Measurements from ENCODE around the gene SSBP2. TPM values are rescaled to one million over a fixed set of nuclear protein-coding genes. Genes with fewer than 3 reads are reported as not detected.
"Not testable (repeated sequence)": the region's sequence is repeated elsewhere in the genome, so short reads cannot be mapped to it uniquely, and the experiment has no call there.

The SSBP2 gene
- total RNA-seq, 1 donor from 2014 or later, result 7.9 TPM

DNA sequence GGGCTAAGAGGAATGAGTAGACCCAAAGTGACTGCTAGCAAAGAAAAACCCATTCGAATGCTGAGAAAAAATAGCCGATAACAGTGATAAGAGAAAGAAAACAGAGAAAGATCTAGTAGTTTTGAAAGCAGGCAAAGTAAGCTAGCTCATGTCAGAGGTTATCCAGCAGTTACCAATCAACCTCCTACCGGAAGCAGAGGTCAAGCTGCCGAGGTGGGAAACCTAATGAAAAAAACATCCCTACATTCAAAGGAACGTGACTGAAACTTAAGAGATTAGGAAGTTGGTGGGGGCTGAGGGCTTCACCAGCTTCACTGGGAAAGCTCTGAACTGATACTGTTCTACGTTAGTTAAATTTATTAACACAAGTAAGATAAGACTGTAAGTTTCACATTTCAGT, 32.6 kb downstream of the SSBP2 start:
- no peaks in the 10 kb centered on the region for H3K36me3 ChIP-seq (ENCODE audit: control insufficient read depth, insufficient read depth, low read length)
- DNase-seq (ENCODE audit: low read depth) (no peak), FAIRE-seq (no peak)
- no peak overlapping the region for H3K4me3 ChIP-seq (ENCODE audit: low read depth, low read length)
- H3K27me3 ChIP-seq (ENCODE audit: control insufficient read depth, insufficient read depth, low read length), result no peaks in the 10 kb centered on the region
- TF ChIP-seq, protein P1, sequence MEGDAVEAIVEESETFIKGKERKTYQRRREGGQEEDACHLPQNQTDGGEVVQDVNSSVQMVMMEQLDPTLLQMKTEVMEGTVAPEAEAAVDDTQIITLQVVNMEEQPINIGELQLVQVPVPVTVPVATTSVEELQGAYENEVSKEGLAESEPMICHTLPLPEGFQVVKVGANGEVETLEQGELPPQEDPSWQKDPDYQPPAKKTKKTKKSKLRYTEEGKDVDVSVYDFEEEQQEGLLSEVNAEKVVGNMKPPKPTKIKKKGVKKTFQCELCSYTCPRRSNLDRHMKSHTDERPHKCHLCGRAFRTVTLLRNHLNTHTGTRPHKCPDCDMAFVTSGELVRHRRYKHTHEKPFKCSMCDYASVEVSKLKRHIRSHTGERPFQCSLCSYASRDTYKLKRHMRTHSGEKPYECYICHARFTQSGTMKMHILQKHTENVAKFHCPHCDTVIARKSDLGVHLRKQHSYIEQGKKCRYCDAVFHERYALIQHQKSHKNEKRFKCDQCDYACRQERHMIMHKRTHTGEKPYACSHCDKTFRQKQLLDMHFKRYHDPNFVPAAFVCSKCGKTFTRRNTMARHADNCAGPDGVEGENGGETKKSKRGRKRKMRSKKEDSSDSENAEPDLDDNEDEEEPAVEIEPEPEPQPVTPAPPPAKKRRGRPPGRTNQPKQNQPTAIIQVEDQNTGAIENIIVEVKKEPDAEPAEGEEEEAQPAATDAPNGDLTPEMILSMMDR (IDR thresholded peaks at IDR 0.05; ENCODE audit: insufficient read depth, low read length, severe bottlenecking), result no peak

DNA sequence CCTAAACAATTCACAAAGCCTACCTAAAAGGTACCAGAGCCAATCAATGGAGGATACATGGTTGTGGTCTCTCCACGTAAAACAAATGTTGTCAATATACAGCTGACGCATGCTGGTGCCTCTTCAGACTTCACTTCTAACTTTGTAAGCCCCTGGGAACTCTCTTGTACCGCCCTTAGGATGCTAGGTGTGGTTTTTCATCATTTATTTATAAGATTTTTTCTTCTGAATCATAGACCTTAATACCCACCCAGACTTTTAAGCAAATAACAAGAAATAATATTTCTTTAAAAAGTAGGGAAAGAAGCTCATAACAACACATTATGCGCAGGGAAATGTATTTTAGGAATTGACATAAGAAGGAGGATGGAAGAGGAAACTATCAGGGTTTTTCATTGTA, 33.0 kb downstream of the SSBP2 start:
- FAIRE-seq, result no peak

DNA sequence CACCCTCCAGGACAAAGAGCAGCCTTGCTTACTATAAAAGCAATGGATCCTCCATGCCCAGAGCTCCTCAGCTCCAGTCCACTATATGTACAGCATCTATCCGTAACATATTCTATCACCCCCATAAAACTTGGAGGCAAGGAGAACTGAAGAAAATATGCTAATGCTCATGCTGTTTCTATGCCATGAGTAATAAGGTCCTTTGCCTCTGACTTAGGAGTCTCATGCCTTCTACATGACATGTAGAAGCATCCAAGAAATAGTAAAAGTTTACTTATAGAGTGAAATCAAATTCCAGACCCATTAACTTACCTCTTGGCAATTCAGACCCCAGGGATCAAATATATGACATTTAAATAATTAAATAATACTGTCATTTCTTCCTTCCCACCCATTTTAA, 33.7 kb downstream of the SSBP2 start:
- Histone ChIP-seq H3K4me3 (ENCODE audit: low read depth, low read length) (no peak overlapping the region), H3K36me3 (ENCODE audit: control insufficient read depth, insufficient read depth, low read length) (no peaks in the 10 kb centered on the region), H3K27me3 (ENCODE audit: control insufficient read depth, insufficient read depth, low read length) (no peaks in the 10 kb centered on the region)
- DNase-seq (ENCODE audit: low read depth) (no peak), FAIRE-seq (no peak)
- TF ChIP-seq, protein P1 (IDR thresholded peaks at IDR 0.05; ENCODE audit: insufficient read depth, low read length, severe bottlenecking), result no peak

More for the DNA sequence above, 33.0 kb downstream of the SSBP2 start:
- TF ChIP-seq, protein P1 (IDR thresholded peaks at IDR 0.05; ENCODE audit: insufficient read depth, low read length, severe bottlenecking), result no peak
- no peak for DNase-seq (ENCODE audit: low read depth)
- Histone ChIP-seq H3K4me3 (ENCODE audit: low read depth, low read length) (no peak overlapping the region), H3K27me3 (ENCODE audit: control insufficient read depth, insufficient read depth, low read length) (no peaks in the 10 kb centered on the region), H3K36me3 (ENCODE audit: control insufficient read depth, insufficient read depth, low read length) (no peaks in the 10 kb centered on the region)

DNA sequence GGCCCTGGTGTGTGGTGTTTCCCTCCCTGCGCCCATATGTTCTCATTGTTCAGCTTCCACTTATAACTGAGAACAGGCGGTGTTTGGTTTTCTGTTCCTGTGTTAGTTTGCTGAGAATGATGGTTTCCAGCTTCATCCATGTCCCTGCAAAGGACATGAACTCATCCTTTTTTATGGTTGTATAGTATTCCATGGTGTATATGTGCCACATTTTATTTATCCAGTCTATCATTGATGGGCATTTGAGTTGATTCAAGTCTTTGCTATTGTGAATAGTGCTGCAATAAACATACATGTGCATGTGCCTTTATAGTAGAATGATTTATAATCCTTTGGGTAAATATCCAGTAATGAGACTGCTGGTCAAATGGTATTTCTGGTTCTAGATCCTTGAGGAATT, 36.8 kb downstream of the SSBP2 start:
- H3K36me3 ChIP-seq (ENCODE audit: control insufficient read depth, insufficient read depth, low read length); H3K27me3 ChIP-seq (ENCODE audit: control insufficient read depth, insufficient read depth, low read length); FAIRE-seq: not testable (repeated sequence)

GRCh38 chr5:81708889-81709288, 42.0 kb downstream of the SSBP2 start:
- no peak for DNase-seq (ENCODE audit: low read depth)
- Histone ChIP-seq H3K27me3 (ENCODE audit: control insufficient read depth, insufficient read depth, low read length) (no peaks in the 10 kb centered on the region), H3K4me3 (ENCODE audit: low read depth, low read length) (no peak overlapping the region), H3K36me3 (ENCODE audit: control insufficient read depth, insufficient read depth, low read length) (no peaks in the 10 kb centered on the region)
- TF ChIP-seq, protein P1 (IDR thresholded peaks at IDR 0.05; ENCODE audit: insufficient read depth, low read length, severe bottlenecking), result no peak
- no peak for FAIRE-seq

More for the DNA sequence above, 36.8 kb downstream of the SSBP2 start:
- H3K4me3 ChIP-seq (ENCODE audit: low read depth, low read length); DNase-seq (ENCODE audit: low read depth): not testable (repeated sequence)

DNA sequence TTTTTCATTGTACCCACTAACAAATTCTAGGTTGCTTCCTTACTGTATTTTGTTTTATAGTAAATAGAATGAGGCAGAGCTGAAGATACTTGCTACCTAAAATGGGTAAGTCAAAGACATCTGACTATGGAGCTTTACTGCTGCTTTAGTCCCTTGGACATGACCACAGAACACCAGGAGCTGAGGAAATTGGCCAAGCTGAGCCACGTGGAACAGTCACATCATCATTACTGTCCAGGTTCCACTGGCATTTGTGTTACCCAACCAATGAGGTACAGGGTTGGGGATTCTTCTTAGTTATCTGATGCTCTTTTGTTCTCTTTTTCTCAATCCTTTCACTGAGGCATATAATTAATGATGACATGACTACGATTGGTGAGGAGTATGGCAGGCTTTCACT, 47.1 kb downstream of the SSBP2 start:
- TF ChIP-seq, protein P1 (IDR thresholded peaks at IDR 0.05; ENCODE audit: insufficient read depth, low read length, severe bottlenecking), result no peak
- no peak for FAIRE-seq
- H3K27me3 ChIP-seq (ENCODE audit: control insufficient read depth, insufficient read depth, low read length), result no peaks in the 10 kb centered on the region
- H3K36me3 ChIP-seq (ENCODE audit: control insufficient read depth, insufficient read depth, low read length), result no peaks in the 10 kb centered on the region
- no peak for DNase-seq (ENCODE audit: low read depth)
- H3K4me3 ChIP-seq (ENCODE audit: low read depth, low read length), result no peak overlapping the region
